Suprapubic skin (tissue), 3 donors: ENCODE data around the gene SPINK14.

Source experiments
- POLR2A ChIP-seq, 2 donors: fragments of 450-650 bp; IDR thresholded peaks; one replicate each; pipeline ENCODE4 v1.6.1; 2017; ENCODE audit warnings: antibody characterized with exemption in 2 of 2, mild to moderate bottlenecking in 2 of 2, moderate library complexity in 2 of 2
- TF ChIP-seq, protein P1 (sequence below), 2 donors: fragments of 200-600 bp in 1 of 2; fragments of 450-650 bp in 1 of 2; sonication (generic) in 1 of 2; IDR thresholded peaks; one replicate each; pipeline ENCODE4 v1.5.1; 2016 to 2019; ENCODE audit warnings: antibody characterized with exemption in 2 of 2, mild to moderate bottlenecking in 1 of 2, moderate library complexity in 1 of 2

DNA sequence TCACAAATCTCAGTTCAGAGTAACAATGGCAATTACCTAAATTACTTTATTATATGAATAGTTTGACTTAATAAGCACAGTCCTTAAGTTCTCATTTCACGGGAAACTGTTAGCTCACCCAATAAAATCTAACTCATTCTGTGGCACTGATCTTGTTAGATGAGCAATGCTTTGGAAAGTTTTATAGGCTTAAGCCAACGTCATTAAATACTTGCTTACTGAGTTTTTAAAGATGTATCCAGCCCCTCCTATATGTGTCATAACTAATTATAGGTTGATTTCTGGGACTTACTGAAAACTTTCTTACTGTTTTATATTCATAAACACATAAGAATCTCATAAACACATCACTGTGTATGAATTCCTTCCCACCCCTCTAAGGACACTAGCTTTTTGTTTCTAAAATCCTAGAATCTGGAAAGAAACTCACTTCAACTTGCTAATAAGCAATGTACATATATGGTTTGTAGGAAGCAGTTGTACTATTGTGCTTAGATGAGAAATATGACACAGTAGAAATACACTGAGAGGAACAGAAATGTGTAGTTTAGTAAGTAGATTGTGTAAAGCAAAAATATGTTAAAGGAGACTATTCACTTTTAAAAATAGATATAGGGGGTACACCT lies 55.9 kb downstream of the SPINK14 start:
- TF ChIP-seq, protein P1, sequence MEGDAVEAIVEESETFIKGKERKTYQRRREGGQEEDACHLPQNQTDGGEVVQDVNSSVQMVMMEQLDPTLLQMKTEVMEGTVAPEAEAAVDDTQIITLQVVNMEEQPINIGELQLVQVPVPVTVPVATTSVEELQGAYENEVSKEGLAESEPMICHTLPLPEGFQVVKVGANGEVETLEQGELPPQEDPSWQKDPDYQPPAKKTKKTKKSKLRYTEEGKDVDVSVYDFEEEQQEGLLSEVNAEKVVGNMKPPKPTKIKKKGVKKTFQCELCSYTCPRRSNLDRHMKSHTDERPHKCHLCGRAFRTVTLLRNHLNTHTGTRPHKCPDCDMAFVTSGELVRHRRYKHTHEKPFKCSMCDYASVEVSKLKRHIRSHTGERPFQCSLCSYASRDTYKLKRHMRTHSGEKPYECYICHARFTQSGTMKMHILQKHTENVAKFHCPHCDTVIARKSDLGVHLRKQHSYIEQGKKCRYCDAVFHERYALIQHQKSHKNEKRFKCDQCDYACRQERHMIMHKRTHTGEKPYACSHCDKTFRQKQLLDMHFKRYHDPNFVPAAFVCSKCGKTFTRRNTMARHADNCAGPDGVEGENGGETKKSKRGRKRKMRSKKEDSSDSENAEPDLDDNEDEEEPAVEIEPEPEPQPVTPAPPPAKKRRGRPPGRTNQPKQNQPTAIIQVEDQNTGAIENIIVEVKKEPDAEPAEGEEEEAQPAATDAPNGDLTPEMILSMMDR (IDR thresholded peaks at IDR 0.05): no peak
- no peak for TF ChIP-seq POLR2A (IDR thresholded peaks at IDR 0.05)
